IMR-90 (cell line): ENCODE data around the gene SAP30BP. TPM values are rescaled to one million over a fixed set of nuclear protein-coding genes. Genes with fewer than 3 reads are reported as not detected.

Experiments used
- ATAC-seq: fragments of 200-7000 bp; cut with Tn5 transposase; 2 replicates; pipeline ENCODE4 v1.9.1; 2020; ENCODE audit warnings: low read depth, mild to moderate bottlenecking, moderate library complexity
- BruUV-seq: library from RNA; stranded (reverse); fragments of 400-500 nt; replicated peaks from 2 replicates; lab custom pipeline; 2021; lab: Mats Ljungman, UMichigan
- CTCF ChIA-PET: fragments of 300-600 bp; formaldehyde crosslinking; extraction: SDS; loops from one replicate; lab custom pipeline; 2021; ENCODE audit warnings: antibody characterized with exemption; lab: Yijun Ruan, JAX
- POLR2A ChIA-PET: fragments of 300-600 bp; sonication (Branson Sonifier 250); formaldehyde crosslinking; loops from one replicate; lab custom pipeline; 2022; ENCODE audit warnings: antibody characterized with exemption; ENCODE audit not compliant: unreplicated experiment; lab: Charles Lee
- DNase-seq: peaks from one replicate; pipeline ENCODE4 v3.0.0; 2013
- H2AFZ ChIP-seq: replicated peaks from 2 replicates; pipeline ENCODE3; 2013; ENCODE audit warnings: low read length, mild to moderate bottlenecking; ENCODE audit not compliant: poor library complexity
- H2AK5ac ChIP-seq: 2 replicates; pipeline ENCODE4 v1.6.1; 2013; ENCODE audit warnings: low read depth, low read length, inconsistent platforms
- H2AK9ac ChIP-seq: replicated peaks from 2 replicates; pipeline ENCODE3; 2013; ENCODE audit warnings: mild to moderate bottlenecking, low read depth, low read length, moderate library complexity; ENCODE audit not compliant: poor library complexity
- H2BK120ac ChIP-seq: 2 replicates; pipeline ENCODE4 v1.6.1; 2013; ENCODE audit warnings: low read depth, low read length, inconsistent platforms
- H2BK15ac ChIP-seq: 3 replicates; pipeline ENCODE4 v1.6.1; 2013; ENCODE audit warnings: low read depth, low read length, inconsistent platforms
- H2BK20ac ChIP-seq: 2 replicates; pipeline ENCODE4 v1.6.1; 2013; ENCODE audit warnings: low read depth, mild to moderate bottlenecking, inconsistent platforms, low read length, moderate library complexity
- H2BK5ac ChIP-seq: 2 replicates; pipeline ENCODE4 v1.6.1; 2013; ENCODE audit warnings: mild to moderate bottlenecking, low read depth, low read length, inconsistent platforms; ENCODE audit not compliant: poor library complexity, severe bottlenecking
- H3K14ac ChIP-seq: replicated peaks from 2 replicates; pipeline ENCODE4 v1.6.1; 2013; ENCODE audit warnings: low read depth, low read length, inconsistent platforms
- H3K18ac ChIP-seq: 2 replicates; pipeline ENCODE4 v1.6.1; 2013; ENCODE audit warnings: low read depth, low read length, control low read depth
- H3K23ac ChIP-seq: 2 replicates; pipeline ENCODE4 v1.6.1; 2013; ENCODE audit warnings: low read depth, low read length, inconsistent platforms
- H3K27ac ChIP-seq: 2 replicates; pipeline ENCODE4 v1.5.1; 2013; ENCODE audit warnings: mild to moderate bottlenecking, control low read depth, low read length; ENCODE audit not compliant: insufficient read depth
- H3K27me3 ChIP-seq: 2 replicates; pipeline ENCODE4 v1.6.1; 2013; ENCODE audit warnings: low read length; ENCODE audit not compliant: control insufficient read depth, insufficient read depth
- H3K36me3 ChIP-seq: 2 replicates; pipeline ENCODE4 v1.6.1; 2013; ENCODE audit warnings: low read length, mixed read lengths; ENCODE audit not compliant: control insufficient read depth, insufficient read depth
- H3K4ac ChIP-seq: 2 replicates; pipeline ENCODE4 v1.6.1; 2013; ENCODE audit warnings: low read depth, low read length, inconsistent platforms
- H3K4me1 ChIP-seq: 2 replicates; pipeline ENCODE4 v1.6.1; 2013; ENCODE audit warnings: low read length, mixed read lengths; ENCODE audit not compliant: control insufficient read depth, insufficient read depth
- H3K4me2 ChIP-seq: 2 replicates; pipeline ENCODE4 v1.6.1; 2013; ENCODE audit warnings: low read depth, mild to moderate bottlenecking, control low read depth, low read length, moderate library complexity
- H3K4me3 ChIP-seq: 2 replicates; pipeline ENCODE4 v1.5.1; 2013; ENCODE audit warnings: low read depth, mild to moderate bottlenecking, control low read depth, low read length, moderate library complexity; ENCODE audit not compliant: insufficient read depth
- H3K56ac ChIP-seq: 2 replicates; pipeline ENCODE4 v1.6.1; 2013; ENCODE audit warnings: low read length, inconsistent platforms; ENCODE audit not compliant: insufficient read depth; ENCODE audit errors: extremely low read depth
- H3K79me1 ChIP-seq, 2 experiments: 2 replicates each; pipeline ENCODE4 v1.6.1; 2013; ENCODE audit warnings: low read length in 2 of 2, inconsistent platforms in 1 of 2, low read depth in 1 of 2
- H3K9ac ChIP-seq: 2 replicates; pipeline ENCODE4 v1.6.1; 2013; ENCODE audit warnings: low read depth, low read length, control low read depth
- H3K9me1 ChIP-seq: 2 replicates; pipeline ENCODE4 v1.6.1; 2013; ENCODE audit warnings: low read length, inconsistent platforms; ENCODE audit not compliant: insufficient read depth
- H3K9me3 ChIP-seq: 2 replicates; pipeline ENCODE4 v1.6.1; 2013; ENCODE audit warnings: low read length; ENCODE audit not compliant: control insufficient read depth, insufficient read depth
- H4K20me1 ChIP-seq: 2 replicates; pipeline ENCODE4 v1.6.1; 2013; ENCODE audit warnings: low read length, inconsistent platforms; ENCODE audit not compliant: insufficient read depth
- H4K5ac ChIP-seq: 2 replicates; pipeline ENCODE4 v1.6.1; 2013; ENCODE audit warnings: mild to moderate bottlenecking, low read depth, low read length, control low read depth
- H4K8ac ChIP-seq, 2 experiments: 2 replicates each; pipeline ENCODE4 v1.6.1; 2013; ENCODE audit warnings: low read depth in 2 of 2, low read length in 2 of 2, control low read depth in 1 of 2, inconsistent platforms in 1 of 2
- H4K91ac ChIP-seq: 2 replicates; pipeline ENCODE4 v1.6.1; 2013; ENCODE audit warnings: low read depth, low read length, inconsistent platforms; ENCODE audit not compliant: insufficient read depth
- CTCF ChIP-seq: conservative IDR thresholded peaks from 2 replicates; pipeline ENCODE4 v1.5.1; 2012; ENCODE audit warnings: mild to moderate bottlenecking, low read depth, low read length, improper control_type of control experiment
- MAFK ChIP-seq: IDR thresholded peaks from 2 replicates; pipeline ENCODE4 v1.6.1; 2012; ENCODE audit warnings: low read depth, low read length, improper control_type of control experiment
- MAZ ChIP-seq: IDR thresholded peaks from 2 replicates; pipeline ENCODE4 v1.6.1; 2012; ENCODE audit warnings: low read depth, mild to moderate bottlenecking, low read length, improper control_type of control experiment, moderate library complexity, borderline replicate concordance
- MXI1 ChIP-seq: IDR thresholded peaks from 2 replicates; pipeline ENCODE4 v1.6.1; 2012; ENCODE audit warnings: low read depth, mild to moderate bottlenecking, low read length, moderate library complexity, borderline replicate concordance
- NFE2L2 ChIP-seq: fragments of 150-350 bp; IDR thresholded peaks from 2 replicates; pipeline ENCODE4 v1.6.1; 2016; ENCODE audit warnings: low read depth, mild to moderate bottlenecking, low read length
- POLR2A ChIP-seq: IDR thresholded peaks from 2 replicates; pipeline ENCODE4 v1.6.1; 2012; ENCODE audit warnings: mild to moderate bottlenecking, low read depth, low read length
- RAD21 ChIP-seq: IDR thresholded peaks from 2 replicates; pipeline ENCODE4 v1.6.1; 2012; ENCODE audit warnings: low read length, improper control_type of control experiment
- RCOR1 ChIP-seq: IDR thresholded peaks from 2 replicates; pipeline ENCODE4 v1.6.1; 2012; ENCODE audit warnings: mild to moderate bottlenecking, low read length, improper control_type of control experiment; ENCODE audit not compliant: insufficient replicate concordance
- RFX5 ChIP-seq: IDR thresholded peaks from 2 replicates; pipeline ENCODE4 v1.8.0; 2012; ENCODE audit warnings: low read depth, mild to moderate bottlenecking, low read length, moderate library complexity
- SMC3 ChIP-seq: fragments of 150-350 bp; IDR thresholded peaks from 2 replicates; pipeline ENCODE4 v1.6.1; 2016; ENCODE audit warnings: low read depth, mild to moderate bottlenecking, antibody characterized with exemption, low read length, moderate library complexity
- WGBS, 2 experiments: methylation state at CpG; one replicate each; pipeline versions ENCODE4 v1.1.5 to v1.1.7; 2013; ENCODE audit warnings: missing lambda C conversion rate in 2 of 2; ENCODE audit not compliant: insufficient read length in 1 of 2; ENCODE audit errors: extremely low coverage in 2 of 2; 5-methylcytosine and 5-hydroxymethylcytosine counted together
- dilution Hi-C: fragments of 300-500 bp; cut with HindIII; formaldehyde crosslinking; loops from one replicate; pipeline ENCODE4 v1.14.3; 2018; ENCODE audit warnings: low sequenced_read_pairs; ENCODE audit not compliant: unreplicated experiment
- in situ Hi-C: fragments of 300-500 bp; cut with MboI; formaldehyde crosslinking; loops from 3 replicates; pipeline ENCODE4 v1.14.3; 2019; ENCODE audit warnings: low sequenced_read_pairs, inconsistent platforms, mixed read lengths
- intact Hi-C: fragments of 100-400 bp; cut with micrococcal nuclease; formaldehyde crosslinking; loops from 2 replicates; pipeline ENCODE4 v1.10.0; 2022
- polyA plus RNA-seq, 3 experiments: library from polyadenylated mRNA; depleted of rRNA; stranded (reverse); fragments of >200 nt; gene quantifications; 2 replicates each; pipeline ENCODE4 v1.2.3, GENCODE V29; 2012; ENCODE audit warnings: low replicate concordance in 1 of 3
- total RNA-seq: library from RNA; depleted of rRNA; stranded (reverse); fragments of >200 nt; gene quantifications from 2 replicates; pipeline ENCODE4 v1.2.3, GENCODE V29; 2012
- TF ChIP-seq, protein P1 (sequence below): fragments of 150-350 bp; IDR thresholded peaks from 2 replicates; pipeline ENCODE4 v1.6.1; 2017; ENCODE audit warnings: mild to moderate bottlenecking, antibody characterized with exemption, low read length, low read depth

SAP30BP gene
- total and polyA plus RNA-seq, 2 of the 4 experiments (the other 2 are of a cell fraction): 70.4 to 139 TPM

GRCh38 chr17:75731086-75731715 lies 64.1 kb downstream of the SAP30BP start:
- no peak overlapping the region for H4K5ac ChIP-seq
- H2BK15ac ChIP-seq: no peak overlapping the region
- no peaks in the 10 kb centered on the region for H3K9me1 ChIP-seq
- H3K36me3 ChIP-seq: no peaks in the 10 kb centered on the region
- peaks cover 18% of the 10 kb centered on the region for H3K27me3 ChIP-seq
- H3K4me2 ChIP-seq: no peak overlapping the region
- ChIA-PET POLR2A (no interaction called here), CTCF (interaction anchor here (0.7 to 0.9 kb wide), 2 partner anchors 97 to 98 kb away, joined by 3 read pairs; partner anchors contain the start of gene SMIM5)
- WGBS, 2 experiments: 79% methylated on average over 14 of the region's 26 CpGs; no CpG with 5 or more reads in 1 of the 2 experiments
- H3K79me1 ChIP-seq: no peaks in the 10 kb centered on the region
- H3K4me3 ChIP-seq: no peak overlapping the region
- H2BK120ac ChIP-seq: no peak overlapping the region
- no peak overlapping the region for H3K18ac ChIP-seq
- no peak overlapping the region for H4K91ac ChIP-seq
- no peak overlapping the region for H3K27ac ChIP-seq
- no peak overlapping the region for H4K8ac ChIP-seq
- H4K20me1 ChIP-seq: no peaks in the 10 kb centered on the region
- no peak overlapping the region for H3K56ac ChIP-seq
- no peak overlapping the region for H2AK5ac ChIP-seq
- H3K9me3 ChIP-seq: no peaks in the 10 kb centered on the region
- in situ Hi-C loops (no loop called here), dilution Hi-C loops (no loop called here), intact Hi-C loops (no loop called here)
- H3K14ac ChIP-seq: no peak overlapping the region
- TF ChIP-seq RAD21: no peak
- no peak for TF ChIP-seq RFX5
- TF ChIP-seq RCOR1: no peak
- no peak for TF ChIP-seq MAZ
- no peak for TF ChIP-seq NFE2L2
- TF ChIP-seq POLR2A: no peak
- TF ChIP-seq MAFK: no peak
- no peak for TF ChIP-seq CTCF
- no peak for TF ChIP-seq SMC3
- no peak for TF ChIP-seq MXI1
- TF ChIP-seq, protein P1, sequence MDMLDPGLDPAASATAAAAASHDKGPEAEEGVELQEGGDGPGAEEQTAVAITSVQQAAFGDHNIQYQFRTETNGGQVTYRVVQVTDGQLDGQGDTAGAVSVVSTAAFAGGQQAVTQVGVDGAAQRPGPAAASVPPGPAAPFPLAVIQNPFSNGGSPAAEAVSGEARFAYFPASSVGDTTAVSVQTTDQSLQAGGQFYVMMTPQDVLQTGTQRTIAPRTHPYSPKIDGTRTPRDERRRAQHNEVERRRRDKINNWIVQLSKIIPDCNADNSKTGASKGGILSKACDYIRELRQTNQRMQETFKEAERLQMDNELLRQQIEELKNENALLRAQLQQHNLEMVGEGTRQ: no peak
- no peak overlapping the region for H3K23ac ChIP-seq
- no peak for DNase-seq
- H2BK20ac ChIP-seq: no peak overlapping the region
- H3K4me1 ChIP-seq: no peaks in the 10 kb centered on the region
- no peak overlapping the region for H2AK9ac ChIP-seq
- H3K9ac ChIP-seq: no peak overlapping the region
- no peak for ATAC-seq
- no peak overlapping the region for H2AFZ ChIP-seq
- no TSS peak for BruUV-seq
- no peak overlapping the region for H3K4ac ChIP-seq
- H2BK5ac ChIP-seq: no peak overlapping the region
